HG03571 (cell line): ENCODE data around the gene KHDC4.

Experiments used
- ATAC-seq: cut with Tn5 transposase; IDR thresholded peaks from one replicate; pipeline ENCODE4 v1.9.1; 2021; ENCODE audit not compliant: unreplicated experiment

Gene KHDC4

DNA sequence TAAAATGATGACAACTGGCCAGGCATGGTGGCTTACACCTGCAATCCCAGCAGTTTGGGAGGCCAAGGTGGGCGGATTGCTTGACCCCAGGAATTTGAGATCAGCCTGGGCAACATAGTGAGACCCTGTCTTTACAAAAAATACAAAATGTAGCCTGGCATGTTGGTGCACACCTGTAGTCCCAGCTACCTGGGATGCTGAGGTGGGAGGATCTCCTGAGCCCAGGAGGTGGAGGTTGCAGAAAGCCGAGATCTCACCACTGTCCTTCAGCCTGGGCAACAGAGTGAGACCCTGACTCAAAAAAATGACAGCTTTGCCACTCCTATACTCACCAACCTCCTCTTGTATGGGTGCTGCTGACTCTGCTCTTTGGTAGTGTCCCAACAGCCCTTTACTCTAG lies 56.3 kb downstream of the KHDC4 start:
- no peak for ATAC-seq

- ATAC-seq: no peak
These were observed 60.4 kb downstream of the KHDC4 start for GRCh38 chr1:155873860-155874259.

GRCh38 chr1:155872527-155872926 lies 61.7 kb downstream of the KHDC4 start:
- ATAC-seq: no peak

GRCh38 chr1:155871390-155871789 lies 62.8 kb downstream of the KHDC4 start:
- no peak for ATAC-seq

- ATAC-seq: no peak
These were observed 66.4 kb downstream of the KHDC4 start for GRCh38 chr1:155867766-155868165.

- no peak for ATAC-seq
These were observed 69.8 kb downstream of the KHDC4 start for GRCh38 chr1:155864393-155864792.
